H1 (cell line): ENCODE data around the gene ELAVL2. TPM values are rescaled to one million over a fixed set of nuclear protein-coding genes. Genes with fewer than 3 reads are reported as not detected.

Experiments used
- POLR2A ChIP-seq, 2 experiments: IDR thresholded peaks; 1 replicate in 1 of 2; 2 replicates in 1 of 2; pipeline ENCODE4 v1.6.1; 2011; ENCODE audit warnings: low read depth in 2 of 2, low read length in 2 of 2, mild to moderate bottlenecking in 2 of 2; ENCODE audit errors: control extremely low read depth in 1 of 2
- RFX5 ChIP-seq: IDR thresholded peaks from 2 replicates; pipeline ENCODE4 v1.6.1; 2011; ENCODE audit warnings: low read depth, low read length, improper control_type of control experiment, borderline replicate concordance
- SIN3A ChIP-seq, 2 experiments: IDR thresholded peaks in 1 of 2; conservative IDR thresholded peaks in 1 of 2; 2 replicates each; pipeline ENCODE4 v1.6.1; 2011 to 2012; ENCODE audit warnings: low read length in 2 of 2, improper control_type of control experiment in 1 of 2, low read depth in 1 of 2, mild to moderate bottlenecking in 1 of 2
- polyA plus RNA-seq, 7 experiments: library from polyadenylated mRNA; depleted of rRNA in 3 of 7; stranded (reverse) in 5 of 7; unstranded in 2 of 7; fragments of >200 nt in 5 of 7; fragments of 200-250 nt in 2 of 7; gene quantifications; 1 replicate in 5 of 7; 2 replicates in 1 of 7; 4 replicates in 1 of 7; pipeline versions ENCODE4 v1.2.1 to v1.2.3, GENCODE V29; 2011 to 2013; ENCODE audit warnings: missing spikeins in 2 of 7, mixed read lengths in 2 of 7
- total RNA-seq: library from RNA; stranded (reverse); fragmentation: NEBNext Ultra II Directional; extraction: Animal tissue kit (Norgen Biotek cat#: 25700); gene quantifications from 2 replicates; pipeline ENCODE4 v1.2.1, GENCODE V29; 2021
- TF ChIP-seq, protein P1 (sequence below): IDR thresholded peaks from 2 replicates; pipeline ENCODE4 v1.6.1; 2012; ENCODE audit warnings: inconsistent platforms

Gene ELAVL2
- total and polyA plus RNA-seq, 2 of the 8 experiments (the other 6 are each of a cell fraction or from before 2014, with no cell fraction given) = 4.9 to 21.9 TPM

GRCh38 chr9:23826120-23826629 is at the start of gene ELAVL2 (continued):
- peak in 1 of 2 experiments; percentile 74; a peak in 2 of 4 replicates for TF ChIP-seq SIN3A (conservative IDR thresholded peaks at IDR 0.05 in 1 of 2, IDR thresholded peaks at IDR 0.05 in 1 of 2; ENCODE audit: low read depth in 1 of 2, low read length in 2 of 2)
- peak in 1 of 2 experiments; percentile 74; a peak in 2 of 3 replicates for TF ChIP-seq POLR2A (IDR thresholded peaks at IDR 0.05; ENCODE audit: control extremely low read depth in 1 of 2, low read depth in 2 of 2, low read length in 2 of 2)
- no peak for TF ChIP-seq RFX5
- TF ChIP-seq, protein P1, sequence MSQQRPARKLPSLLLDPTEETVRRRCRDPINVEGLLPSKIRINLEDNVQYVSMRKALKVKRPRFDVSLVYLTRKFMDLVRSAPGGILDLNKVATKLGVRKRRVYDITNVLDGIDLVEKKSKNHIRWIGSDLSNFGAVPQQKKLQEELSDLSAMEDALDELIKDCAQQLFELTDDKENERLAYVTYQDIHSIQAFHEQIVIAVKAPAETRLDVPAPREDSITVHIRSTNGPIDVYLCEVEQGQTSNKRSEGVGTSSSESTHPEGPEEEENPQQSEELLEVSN = peak; percentile 54; the same call in 1 of the 2 replicates
